ENCODE data around the gene HYDIN. TPM values are rescaled to one million over a fixed set of nuclear protein-coding genes. Genes with fewer than 3 reads are reported as not detected.

The HYDIN gene
- polyA plus RNA-seq, 3 donors, result 0.07 to 0.70 (median 0.67) TPM

DNA sequence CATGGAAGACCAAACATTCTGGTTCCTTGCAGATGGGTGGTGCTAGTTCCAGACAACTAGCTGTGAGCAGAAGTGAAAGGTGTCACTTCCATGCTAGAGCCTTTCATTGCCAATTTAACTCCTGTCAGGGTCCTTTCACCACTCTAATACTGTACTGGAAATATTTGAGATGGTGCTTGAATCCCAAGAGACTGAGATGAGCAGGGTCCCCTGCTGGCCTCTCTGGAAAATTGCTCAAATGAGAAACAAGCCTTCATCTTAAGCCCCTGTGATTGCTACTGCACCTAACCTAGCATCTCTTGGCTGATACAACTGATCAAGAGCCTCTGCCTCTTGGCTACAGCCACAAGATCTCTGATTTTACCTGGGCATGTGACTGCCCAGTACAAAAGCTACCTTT lies 422.2 kb downstream of the HYDIN start:
- no peak overlapping the region for H3K27ac ChIP-seq (ENCODE audit: low read depth, low read length)

DNA sequence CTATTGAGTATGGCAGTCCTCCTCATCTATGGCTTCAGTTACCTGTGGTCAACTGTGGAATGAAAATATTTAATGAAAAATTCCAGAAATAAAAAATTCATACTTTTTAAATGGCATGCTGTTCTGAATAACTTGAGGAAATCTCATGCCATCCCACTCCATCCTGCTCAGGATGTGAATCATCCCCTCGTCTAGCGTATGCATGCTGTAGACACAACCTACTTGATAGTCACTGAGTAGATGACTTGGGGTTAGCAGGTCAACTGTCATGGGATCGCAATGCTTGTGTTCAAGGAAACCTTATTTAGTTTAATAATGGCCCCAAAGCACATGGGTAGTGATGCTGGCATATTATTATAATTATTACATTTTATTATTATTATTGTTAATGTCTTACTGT lies 424.7 kb downstream of the HYDIN start:
- WGBS, 3 donors, result 68 to 76% (median 73%) methylated on average over 3 of the region's 3 CpGs
- H3K27ac ChIP-seq (ENCODE audit: low read depth, low read length), result no peak overlapping the region

DNA sequence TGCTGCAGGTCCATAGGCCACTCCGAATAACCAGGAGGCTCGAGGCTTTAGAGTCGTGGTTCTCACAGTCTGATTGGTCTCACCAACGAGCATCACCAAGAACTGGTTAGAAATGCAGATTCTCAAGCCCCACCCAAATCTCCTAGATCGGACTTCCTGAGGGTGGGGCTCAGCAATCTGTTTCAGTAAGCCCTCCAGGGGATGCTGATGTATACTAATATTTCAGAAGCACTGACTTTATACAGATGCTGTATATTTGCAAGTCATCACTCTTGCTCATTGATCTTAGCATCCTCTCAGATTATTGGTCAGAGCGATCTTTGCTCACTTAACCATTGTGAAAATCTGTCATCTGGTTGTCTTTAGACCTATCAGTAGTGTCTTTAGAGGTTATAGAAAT lies 425.1 kb downstream of the HYDIN start:
- no peak overlapping the region for H3K27ac ChIP-seq (ENCODE audit: low read depth, low read length)
- WGBS, 3 donors, result 67 to 77% (median 68%) methylated on average over 6 of the region's 6 CpGs

DNA sequence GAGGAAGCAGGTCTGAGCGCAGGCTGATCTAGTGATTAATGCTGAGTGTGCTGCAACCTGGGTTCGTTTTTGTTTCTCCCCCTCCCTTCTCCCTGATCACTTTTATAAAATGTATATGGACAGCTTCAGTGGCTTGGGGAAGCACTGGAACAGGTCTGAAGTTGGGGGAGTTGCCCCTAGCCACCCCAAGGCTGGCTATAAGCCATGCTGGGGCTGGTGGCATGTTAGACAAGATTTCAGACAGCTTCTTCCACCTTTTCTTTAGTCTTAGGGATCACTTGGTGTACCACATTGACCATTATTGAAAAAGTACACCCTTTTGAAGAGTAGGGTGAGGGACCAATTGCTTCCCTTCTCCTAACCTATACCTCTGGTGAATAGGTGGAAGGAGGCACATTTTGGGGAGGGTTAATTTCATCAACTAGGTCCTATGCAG lies 425.8 kb downstream of the HYDIN start:
- 48 to 53% (median 53%) methylated on average over 2 of the region's 2 CpGs for WGBS, 3 donors
- no peak overlapping the region for H3K27ac ChIP-seq (ENCODE audit: low read depth, low read length)

DNA sequence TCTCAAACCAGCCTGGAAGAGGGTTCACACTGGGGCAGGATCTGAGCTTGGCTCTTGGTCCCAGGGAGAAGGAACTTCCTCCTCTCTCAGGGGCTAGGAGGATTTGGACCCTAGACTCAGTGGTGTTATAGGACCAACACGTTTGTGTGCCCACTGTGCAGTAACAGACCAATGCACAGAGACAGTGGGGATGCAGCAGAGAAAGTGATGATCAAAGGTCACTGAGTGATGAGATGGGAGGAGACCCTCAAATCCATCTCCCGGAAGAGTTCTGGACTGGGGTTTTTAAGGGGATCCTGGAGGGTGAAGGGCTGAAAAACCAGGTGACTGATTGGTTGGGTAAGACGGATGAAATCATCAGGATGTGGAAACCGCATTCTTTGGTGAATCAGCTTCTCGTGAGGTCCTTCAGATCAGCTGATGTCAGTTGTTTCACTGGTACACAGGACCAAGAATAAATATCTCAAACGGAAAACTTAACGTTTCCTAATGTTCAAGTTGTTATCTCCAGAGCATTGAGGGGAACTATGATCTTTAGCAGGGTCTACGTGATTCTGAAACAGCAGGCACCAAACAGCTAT lies 426.3 kb downstream of the HYDIN start:
- 58 to 62% (median 62%) methylated on average over 8 of the region's 8 CpGs for WGBS, 3 donors
- H3K27ac ChIP-seq (ENCODE audit: low read depth, low read length), result no peak overlapping the region

DNA sequence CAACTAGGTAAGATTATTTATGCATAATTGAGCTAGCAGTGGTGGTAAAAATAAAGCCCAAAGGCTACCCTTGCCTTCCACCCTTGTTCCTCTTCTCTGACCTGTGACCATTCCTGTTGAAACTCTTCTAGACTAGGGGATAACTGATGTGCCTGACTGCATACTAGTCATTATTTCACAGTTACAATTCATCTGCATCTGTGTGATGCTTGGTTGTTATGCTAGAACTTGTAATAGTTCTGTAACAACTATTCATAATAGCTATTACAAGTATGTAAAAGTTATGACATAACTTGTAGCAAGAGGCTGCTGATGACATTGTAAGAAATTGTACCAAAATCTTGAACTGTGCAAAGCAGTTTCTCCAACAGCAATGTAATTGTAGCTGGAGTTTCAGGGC lies 427.2 kb downstream of the HYDIN start:
- H3K27ac ChIP-seq (ENCODE audit: low read depth, low read length), result no peak overlapping the region

DNA sequence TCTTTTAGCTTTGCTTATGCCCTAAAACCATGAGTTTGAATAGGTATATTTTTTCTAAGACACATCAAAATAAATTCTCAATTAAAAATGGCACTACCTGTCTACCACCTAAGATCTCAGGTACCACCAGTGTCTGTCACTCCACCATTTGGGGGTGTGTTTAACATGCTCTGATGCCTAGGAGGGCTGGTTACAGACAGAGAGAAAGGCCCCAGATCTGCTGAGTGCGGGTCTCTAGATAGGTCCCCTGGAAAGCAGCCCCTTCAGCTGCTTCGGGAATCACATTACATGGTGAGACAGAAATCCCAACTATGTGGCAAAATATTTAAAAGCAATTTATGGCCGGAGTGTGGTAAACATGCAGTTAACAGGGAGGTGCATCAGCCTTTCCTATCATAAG lies 428.9 kb downstream of the HYDIN start:
- H3K27ac ChIP-seq (ENCODE audit: low read depth, low read length), result no peak overlapping the region
- WGBS, 3 donors, result 79 to 84% (median 84%) methylated on average over 3 of the region's 3 CpGs

DNA sequence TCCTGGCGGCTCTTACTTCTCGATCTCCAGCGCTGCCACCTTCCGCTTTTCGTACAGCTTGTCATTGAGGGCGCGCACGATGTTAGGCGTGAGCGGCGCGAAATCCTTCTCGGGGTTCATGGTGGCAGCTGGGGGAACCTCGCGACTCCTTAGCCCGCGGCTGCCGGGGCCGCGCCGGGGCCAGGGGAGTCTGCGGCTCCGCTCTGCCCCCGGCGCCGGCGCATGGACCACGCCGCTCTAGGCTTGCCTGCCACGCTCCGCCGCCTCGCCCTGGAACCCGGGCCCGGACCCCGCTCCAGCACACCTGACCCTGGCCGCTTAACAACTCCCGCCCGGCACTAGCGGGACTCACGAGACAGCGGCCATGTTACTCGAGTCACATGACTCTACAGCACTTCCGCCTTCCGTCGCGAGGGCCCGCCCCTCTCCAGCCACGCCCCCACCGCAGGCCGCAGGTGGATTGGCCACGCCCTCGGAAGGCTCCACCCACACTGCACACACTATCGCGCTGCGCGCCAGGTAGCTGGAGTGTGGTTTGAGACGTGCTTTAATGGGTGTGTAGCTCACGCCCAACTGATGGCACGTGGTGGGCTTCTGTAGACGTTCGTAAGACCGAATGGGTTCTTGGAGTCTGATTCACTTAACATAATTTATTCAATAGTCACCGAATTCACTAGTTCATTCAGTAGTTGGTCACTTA lies 429.6 kb downstream of the HYDIN start, which contains the start of gene VAC14:
TSS of gene VAC14 (minus strand) at position 378 of the 700 bp plus-strand sequence. CDS start at position 120, 258 bp downstream.
- H3K27ac ChIP-seq (ENCODE audit: low read depth, low read length), result no peak within 1 kb of the TSS
- 0 to 1% (median 0%) methylated on average over 62 to 64 of the region's 64 CpGs for WGBS, 3 donors

DNA sequence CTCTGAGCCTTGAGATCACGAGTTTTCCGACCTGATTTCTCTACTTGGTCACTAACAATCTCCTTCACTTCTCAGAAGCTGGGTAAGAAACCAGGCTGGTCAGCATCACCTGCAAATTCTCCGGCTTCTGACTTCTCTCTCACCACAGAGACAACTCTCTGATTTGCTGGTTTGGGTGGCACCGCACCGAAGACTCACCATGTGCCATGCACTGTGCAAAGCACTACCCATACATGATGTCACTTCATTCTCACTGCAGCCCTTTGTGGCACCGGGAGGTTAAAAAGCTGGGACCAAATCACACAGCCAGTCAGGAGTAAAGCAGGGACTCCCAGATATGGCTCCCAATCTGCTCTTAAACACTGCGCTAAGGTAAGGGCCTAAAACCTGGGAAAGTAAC lies 430.2 kb downstream of the HYDIN start:
- 7 to 14% (median 11%) methylated on average over 7 of the region's 7 CpGs for WGBS, 3 donors
- no peak overlapping the region for H3K27ac ChIP-seq (ENCODE audit: low read depth, low read length)

DNA sequence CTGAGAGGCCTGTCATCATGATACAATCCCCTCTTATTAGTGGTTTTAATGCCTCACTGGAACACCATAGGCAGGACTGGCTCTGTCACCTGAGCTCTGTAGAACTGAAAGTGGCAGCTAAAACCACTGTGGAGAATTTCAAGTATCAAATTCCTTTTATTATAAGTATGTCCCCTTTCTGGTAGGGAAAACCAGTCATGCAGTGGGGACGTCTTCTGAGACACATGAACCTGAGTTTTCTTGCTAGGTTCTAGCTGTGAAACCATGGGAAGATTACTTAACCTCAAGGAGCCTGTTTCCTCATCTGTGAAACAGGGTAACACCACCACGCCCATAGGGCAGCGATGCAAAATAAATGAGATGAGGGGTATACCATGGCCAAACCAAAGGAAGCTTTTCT lies 434.2 kb downstream of the HYDIN start:
- WGBS, 3 donors, result 62 to 91% (median 68%) methylated on average over 3 of the region's 3 CpGs
- no peak overlapping the region for H3K27ac ChIP-seq (ENCODE audit: low read depth, low read length)

DNA sequence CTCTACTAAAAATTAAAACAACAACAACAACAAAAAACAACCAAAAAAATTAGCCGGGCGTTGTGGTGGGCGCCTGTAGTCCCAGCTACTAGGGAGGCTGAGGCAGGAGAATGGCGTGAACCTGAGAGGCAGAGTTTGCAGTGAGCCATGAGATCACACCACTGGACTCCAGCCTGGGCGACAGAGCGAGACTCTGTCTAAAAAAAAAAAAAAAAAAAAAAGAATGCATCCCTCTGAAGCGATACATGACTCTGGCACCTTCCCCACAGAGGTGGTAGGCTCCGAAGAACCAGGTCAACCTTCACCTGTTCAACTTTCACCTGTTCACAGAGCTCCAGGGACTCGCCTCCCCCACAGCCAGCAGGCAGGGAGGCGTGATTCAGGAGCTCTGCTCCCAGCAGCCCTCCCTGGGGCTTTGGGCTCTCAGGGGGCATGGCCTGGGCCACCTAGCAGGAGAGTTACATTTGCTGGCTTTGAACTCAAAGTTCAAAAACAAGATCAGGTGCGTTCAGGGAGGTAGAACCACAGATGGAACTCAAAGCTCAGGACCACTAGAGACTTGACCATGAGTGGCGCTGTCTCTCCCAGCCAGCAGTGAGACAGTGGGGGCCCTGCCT lies 435.1 kb downstream of the HYDIN start:
- no peak overlapping the region for H3K27ac ChIP-seq (ENCODE audit: low read depth, low read length)
- 89 to 93% (median 92%) methylated on average over 12 of the region's 12 CpGs for WGBS, 3 donors

DNA sequence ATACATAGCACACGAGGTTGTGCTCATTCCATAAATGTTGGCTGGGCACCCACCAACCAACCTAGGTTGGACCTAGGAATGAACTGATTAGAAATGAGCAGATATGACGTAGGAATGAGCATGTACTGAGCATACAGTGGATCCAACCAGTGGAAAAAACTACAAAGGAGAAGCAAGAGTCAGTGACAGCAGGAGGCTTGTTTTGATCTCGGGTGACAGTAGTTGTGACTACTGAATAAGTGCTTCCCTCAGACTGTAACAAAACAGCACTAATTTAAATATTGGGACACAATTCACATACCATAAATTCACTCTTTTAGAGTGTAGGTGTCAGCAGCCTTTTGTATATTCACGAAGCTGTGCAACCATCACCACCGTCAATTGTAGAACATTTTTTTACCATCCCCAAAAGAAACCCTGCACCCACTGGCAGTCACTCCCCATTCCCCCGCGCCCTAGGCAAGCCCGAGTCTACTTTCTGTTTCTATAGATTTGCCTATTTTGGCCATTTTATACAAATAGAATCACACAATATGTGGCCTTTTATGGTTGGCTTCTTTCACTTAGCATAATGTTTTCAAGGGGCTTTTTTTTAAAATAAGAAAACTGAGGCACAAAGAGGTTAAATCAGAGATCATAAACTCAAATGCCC lies 436.5 kb downstream of the HYDIN start:
- no peak overlapping the region for H3K27ac ChIP-seq (ENCODE audit: low read depth, low read length)
- 85 to 92% (median 88%) methylated on average over 8 of the region's 8 CpGs for WGBS, 3 donors

DNA sequence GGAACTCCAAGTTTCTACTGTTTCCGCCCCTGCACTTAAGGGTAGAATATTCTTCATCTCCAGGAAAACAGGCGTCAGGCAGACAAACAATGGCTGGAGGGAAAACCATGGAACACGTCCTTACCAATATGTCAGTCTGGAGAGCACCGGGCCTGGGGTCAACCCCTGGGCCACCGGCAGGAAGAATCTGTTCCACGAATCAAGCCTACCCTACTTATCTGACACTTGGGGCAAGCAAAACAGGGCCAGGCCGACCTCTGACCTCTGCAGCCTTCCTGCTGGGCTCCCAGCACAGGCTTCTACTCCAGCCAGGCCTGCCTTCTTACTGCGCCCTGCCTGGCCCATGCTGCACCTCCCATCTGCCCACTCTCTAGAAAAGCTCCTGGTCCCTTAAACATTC lies 439.7 kb downstream of the HYDIN start:
- no peak overlapping the region for H3K27ac ChIP-seq (ENCODE audit: low read depth, low read length)
- WGBS, 3 donors, result 62 to 80% (median 74%) methylated on average over 8 of the region's 8 CpGs

DNA sequence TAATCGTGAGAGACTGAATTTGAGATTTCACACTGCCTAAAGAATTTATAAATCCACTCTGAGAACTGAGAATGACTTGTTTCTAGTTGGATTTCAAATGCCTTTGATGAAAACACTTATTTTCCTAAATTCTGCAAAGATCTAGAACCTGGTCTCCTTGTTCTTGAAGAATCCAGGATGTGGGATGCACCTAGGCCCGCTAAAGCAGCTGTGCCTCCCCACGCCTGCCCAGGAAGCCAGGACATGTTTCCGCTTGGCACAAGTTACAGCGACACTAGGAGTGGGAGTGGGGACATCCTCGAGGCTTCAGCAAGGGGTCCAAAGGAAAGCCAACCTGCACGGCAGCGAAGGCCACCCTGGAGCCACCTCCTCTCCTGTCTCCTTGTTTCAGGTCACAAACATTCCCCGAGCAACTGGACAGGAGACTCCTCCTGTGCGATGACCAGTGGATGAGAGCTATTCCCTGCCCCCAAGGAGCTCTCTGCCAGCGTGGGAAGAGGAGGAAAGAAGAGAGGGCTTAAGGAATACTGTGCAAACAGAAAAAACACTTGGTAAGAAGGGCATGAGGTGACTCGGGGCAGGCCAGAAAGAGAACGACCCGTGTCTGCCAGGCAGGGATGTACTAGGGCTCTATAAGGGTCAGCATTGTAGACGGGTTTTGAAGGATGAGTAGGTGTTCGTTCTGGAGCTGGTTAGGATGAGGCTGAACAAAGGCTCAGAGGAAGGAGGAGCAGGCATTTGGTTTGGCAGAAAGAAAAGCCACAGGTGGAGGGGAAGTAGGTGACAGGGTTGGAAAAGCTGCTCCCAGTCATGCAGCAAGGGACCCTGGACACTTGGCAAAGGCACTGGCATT lies 440.7 kb downstream of the HYDIN start:
- 80 to 87% (median 84%) methylated on average over 16 of the region's 16 CpGs for WGBS, 3 donors
- H3K27ac ChIP-seq (ENCODE audit: low read depth, low read length), result no peak overlapping the region

DNA sequence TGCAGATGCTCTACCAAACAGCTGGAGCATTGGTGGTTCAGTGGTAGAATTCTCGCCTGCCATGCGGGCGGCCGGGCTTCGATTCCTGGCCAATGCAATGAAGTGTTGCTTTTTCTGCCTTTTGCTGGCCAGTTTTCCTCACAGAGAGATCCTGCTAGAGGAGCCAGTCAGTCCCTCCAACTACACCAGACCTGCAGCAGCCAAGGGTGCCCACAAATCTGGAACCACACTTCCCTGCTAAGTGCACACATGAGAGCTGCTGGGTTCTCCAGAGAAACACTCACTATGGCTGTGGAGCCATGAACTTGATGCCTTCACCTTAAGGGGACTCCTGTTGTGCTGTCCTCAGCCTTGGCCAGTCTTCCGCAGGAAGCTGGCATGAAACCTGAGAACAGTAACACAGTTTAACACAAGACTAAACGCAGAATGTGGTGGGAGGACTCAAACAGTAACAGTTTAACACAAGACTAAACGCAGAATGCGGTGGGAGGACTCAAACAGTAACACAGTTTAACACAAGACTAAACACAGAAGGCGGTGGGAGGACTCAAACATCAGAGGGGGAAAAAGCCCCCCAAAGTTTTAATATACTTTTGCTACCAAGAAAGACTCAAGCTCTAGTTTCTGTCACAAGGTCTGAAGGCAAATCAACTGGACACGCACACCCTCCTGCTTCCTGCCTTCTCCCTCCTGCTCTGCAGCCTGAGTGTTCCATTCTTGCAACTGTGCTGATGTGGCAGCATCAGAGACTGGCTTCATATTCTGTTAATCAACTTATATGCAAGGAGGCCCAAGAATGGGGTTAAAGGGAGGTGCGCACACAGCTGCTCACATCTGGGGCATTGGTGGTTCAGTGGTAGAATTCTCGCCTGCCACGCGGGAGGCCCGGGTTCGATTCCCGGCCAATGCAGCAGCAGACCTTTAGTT lies 441.6 kb downstream of the HYDIN start:
- H3K27ac ChIP-seq (ENCODE audit: low read depth, low read length), result no peak overlapping the region
- WGBS, 3 donors, result 75 to 90% (median 77%) methylated on average over 18 of the region's 18 CpGs

DNA sequence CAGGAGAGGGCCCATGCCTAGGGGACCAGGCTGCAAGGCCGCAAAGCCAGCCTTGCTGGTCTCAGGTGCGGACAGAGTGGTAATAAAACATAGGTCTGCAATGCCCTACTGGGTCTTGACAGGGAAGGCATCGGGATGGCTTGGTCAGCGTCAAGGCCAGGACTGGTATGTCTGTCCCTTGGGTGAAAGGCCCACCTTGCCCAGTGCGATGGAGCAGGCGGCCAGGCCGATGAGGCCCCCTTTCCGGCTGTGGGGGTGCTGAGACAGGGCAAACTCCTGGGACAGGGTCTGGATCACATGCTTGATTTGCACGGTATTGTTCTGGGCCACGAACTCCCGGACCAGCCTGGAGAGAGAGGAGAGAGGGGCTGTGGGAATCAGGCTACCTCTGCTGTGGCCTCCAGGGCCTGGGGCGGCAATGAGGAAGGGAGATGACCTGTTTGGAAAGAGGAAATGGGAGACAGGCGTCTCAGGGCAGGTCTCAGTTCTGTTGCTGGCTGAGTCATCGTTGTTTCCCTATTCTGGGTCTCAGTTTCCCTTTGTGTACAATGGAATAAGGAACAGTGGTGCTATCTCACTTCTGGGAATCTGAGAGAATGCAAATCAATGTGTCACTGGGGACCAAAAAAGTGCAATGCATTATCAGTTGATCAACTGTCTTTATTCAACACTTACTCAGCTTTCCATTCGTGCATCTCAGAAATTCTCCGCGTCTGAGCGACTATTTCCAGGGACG lies 444.3 kb downstream of the HYDIN start:
- WGBS, 3 donors, result 91 to 95% (median 94%) methylated on average over 19 of the region's 19 CpGs
- H3K27ac ChIP-seq (ENCODE audit: low read depth, low read length), result no peak overlapping the region

Data from adipose tissue (tissue), 3 donors.